Prostate gland (tissue), 2 donors: ENCODE measurements around the gene SVEP1. TPM values are rescaled to one million over a fixed set of nuclear protein-coding genes. Genes with fewer than 3 reads are reported as not detected.

Source experiments
- DNase-seq: peaks from one replicate; pipeline ENCODE4 v3.0.0-alpha.2; 2019; ENCODE audit warnings: low spot score
- H3K27ac ChIP-seq, 2 donors: fragments of 200-600 bp; sonication (generic); 2 replicates each; pipeline ENCODE4 v1.5.1; 2017 to 2019
- H3K27me3 ChIP-seq: fragments of 200-600 bp; sonication (generic); replicated peaks from 2 replicates; pipeline ENCODE4 v1.5.1; 2019; ENCODE audit not compliant: insufficient read depth
- H3K36me3 ChIP-seq, 2 donors: fragments of 200-600 bp; sonication (generic); 1 replicate in 1 of 2; 2 replicates in 1 of 2; pipeline versions ENCODE4 v1.5.1 to v1.8.1; 2017 to 2019
- H3K4me1 ChIP-seq: fragments of 200-600 bp; sonication (generic); replicated peaks from 2 replicates; pipeline ENCODE4 v1.5.1; 2019
- H3K4me3 ChIP-seq, 2 donors: fragments of 200-600 bp; sonication (generic); 2 replicates each; pipeline ENCODE4 v1.5.1; 2017 to 2019
- H3K9me3 ChIP-seq: fragments of 200-600 bp; sonication (generic); 2 replicates; pipeline ENCODE4 v1.5.1; 2017
- POLR2A ChIP-seq: fragments of 450-650 bp; IDR thresholded peaks from one replicate; pipeline ENCODE4 v1.6.1; 2016; ENCODE audit warnings: antibody characterized with exemption, mild to moderate bottlenecking
- POLR2AphosphoS5 ChIP-seq: sonication (generic); formaldehyde crosslinking; IDR thresholded peaks from one replicate; pipeline ENCODE4 v1.6.1; 2017; ENCODE audit warnings: antibody characterized with exemption
- WGBS: methylation state at CpG from one replicate; pipeline ENCODE4 v1.1.5; 2018; 5-methylcytosine and 5-hydroxymethylcytosine counted together
- intact Hi-C: fragments of 100-400 bp; cut with DNase I; formaldehyde crosslinking; loops from one replicate; pipeline ENCODE4 v1.14.2; 2022
- total RNA-seq, 2 donors: library from RNA; depleted of rRNA; stranded (reverse); fragments of >200 nt; gene quantifications; one replicate each; pipeline ENCODE4 v1.1.0, GENCODE V29; 2016
- TF ChIP-seq, protein P1 (sequence below), 4 experiments: fragments of 200-600 bp in 2 of 4; fragments of 450-650 bp in 2 of 4; sonication (generic) in 2 of 4; IDR thresholded peaks; 1 replicate in 3 of 4; 2 replicates in 1 of 4; pipeline ENCODE4 v1.5.1; 2016 to 2019; ENCODE audit warnings: antibody characterized with exemption in 4 of 4, mild to moderate bottlenecking in 2 of 4, moderate library complexity in 2 of 4

SVEP1 gene
- total RNA-seq, 2 donors from 2014 or later = 2.7 to 5.8 TPM

DNA sequence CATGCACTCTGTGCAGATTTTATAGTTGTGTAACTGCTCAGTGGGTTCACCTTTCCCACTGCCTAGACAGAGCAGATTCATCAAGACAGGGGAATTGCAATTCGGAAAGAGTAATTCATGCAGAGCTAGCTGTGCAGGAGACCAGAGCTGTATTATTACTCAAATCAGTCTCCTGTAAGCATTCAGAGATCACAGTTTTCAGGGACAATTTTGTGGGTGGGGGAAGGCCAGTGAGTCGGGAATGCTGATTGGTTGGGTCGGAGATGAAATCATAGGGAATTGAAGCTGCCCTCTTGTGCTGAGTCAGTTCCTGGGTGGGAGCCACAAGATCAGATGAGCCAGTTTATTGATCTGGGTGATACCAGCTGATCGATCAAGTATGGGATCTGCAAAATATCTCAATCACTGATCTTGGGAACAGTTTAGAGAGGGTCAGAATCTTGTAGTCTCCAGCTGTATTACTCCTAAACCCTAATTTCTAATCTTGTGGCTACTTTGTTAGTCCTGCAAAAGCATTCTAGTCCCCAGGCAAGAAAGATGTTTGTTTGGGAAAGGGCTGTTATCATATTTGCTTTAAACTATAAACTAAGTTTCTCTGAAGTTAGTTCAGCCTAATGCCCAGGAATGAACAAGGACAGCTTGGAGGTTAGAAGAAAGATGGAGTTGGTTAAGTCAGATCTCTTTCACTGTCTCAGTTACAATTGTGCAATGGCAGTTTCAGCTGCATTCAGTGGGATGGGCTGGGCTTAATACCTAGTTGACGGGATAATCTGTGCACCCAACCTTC is 12.7 kb upstream of the SVEP1 start:
- TF ChIP-seq POLR2A (no peak), POLR2AphosphoS5 (no peak)
- TF ChIP-seq, protein P1, sequence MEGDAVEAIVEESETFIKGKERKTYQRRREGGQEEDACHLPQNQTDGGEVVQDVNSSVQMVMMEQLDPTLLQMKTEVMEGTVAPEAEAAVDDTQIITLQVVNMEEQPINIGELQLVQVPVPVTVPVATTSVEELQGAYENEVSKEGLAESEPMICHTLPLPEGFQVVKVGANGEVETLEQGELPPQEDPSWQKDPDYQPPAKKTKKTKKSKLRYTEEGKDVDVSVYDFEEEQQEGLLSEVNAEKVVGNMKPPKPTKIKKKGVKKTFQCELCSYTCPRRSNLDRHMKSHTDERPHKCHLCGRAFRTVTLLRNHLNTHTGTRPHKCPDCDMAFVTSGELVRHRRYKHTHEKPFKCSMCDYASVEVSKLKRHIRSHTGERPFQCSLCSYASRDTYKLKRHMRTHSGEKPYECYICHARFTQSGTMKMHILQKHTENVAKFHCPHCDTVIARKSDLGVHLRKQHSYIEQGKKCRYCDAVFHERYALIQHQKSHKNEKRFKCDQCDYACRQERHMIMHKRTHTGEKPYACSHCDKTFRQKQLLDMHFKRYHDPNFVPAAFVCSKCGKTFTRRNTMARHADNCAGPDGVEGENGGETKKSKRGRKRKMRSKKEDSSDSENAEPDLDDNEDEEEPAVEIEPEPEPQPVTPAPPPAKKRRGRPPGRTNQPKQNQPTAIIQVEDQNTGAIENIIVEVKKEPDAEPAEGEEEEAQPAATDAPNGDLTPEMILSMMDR (IDR thresholded peaks at IDR 0.05) = no peak
- Histone ChIP-seq H3K36me3 (no peaks in the 10 kb centered on the region), H3K27ac (no peak overlapping the region), H3K4me1 (no peaks in the 10 kb centered on the region), H3K9me3 (no peaks in the 10 kb centered on the region), H3K4me3 (no peak overlapping the region), H3K27me3 (peaks cover 3% of the 10 kb centered on the region)
- WGBS = 77% methylated on average over 5 of the region's 5 CpGs
- no peak for DNase-seq
- intact Hi-C loops = no loop called here

- DNase-seq = no peak
- Histone ChIP-seq H3K9me3 (no peaks in the 10 kb centered on the region), H3K4me3 (no peak overlapping the region), H3K27me3 (peaks cover 3% of the 10 kb centered on the region), H3K36me3 (no peaks in the 10 kb centered on the region), H3K27ac (no peak overlapping the region), H3K4me1 (no peaks in the 10 kb centered on the region)
- WGBS = 11% methylated on average over 1 of the region's 1 CpG
- intact Hi-C loops = no loop called here
- no peak for TF ChIP-seq POLR2A
- TF ChIP-seq, protein P1 (IDR thresholded peaks at IDR 0.05) = no peak
- no peak for TF ChIP-seq POLR2AphosphoS5
These were observed 12.0 kb upstream of the SVEP1 start for GRCh38 chr9:110591526-110591925.

DNA sequence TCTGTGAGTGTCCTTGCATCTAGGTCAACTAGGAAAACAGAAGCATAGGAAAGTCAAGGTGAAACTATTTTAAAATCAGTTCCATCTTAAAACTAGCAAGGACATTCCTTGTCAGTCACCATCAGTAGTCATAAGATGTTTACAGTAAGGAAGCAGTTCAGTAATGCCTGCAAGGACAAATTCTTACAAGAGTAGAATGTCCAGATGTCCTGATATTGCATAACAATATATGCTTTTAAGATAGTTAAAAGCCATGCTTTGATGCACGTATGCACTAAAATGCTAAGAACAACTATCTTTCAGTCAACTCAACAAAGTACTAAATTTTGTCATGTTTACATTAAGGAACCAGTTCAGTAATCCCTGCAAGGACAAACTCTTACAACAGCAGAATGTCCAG is 11.3 kb upstream of the SVEP1 start:
- Histone ChIP-seq H3K27me3 (peaks cover 3% of the 10 kb centered on the region), H3K36me3 (no peaks in the 10 kb centered on the region), H3K27ac (no peak overlapping the region), H3K9me3 (no peaks in the 10 kb centered on the region), H3K4me3 (no peak overlapping the region), H3K4me1 (no peaks in the 10 kb centered on the region)
- TF ChIP-seq, protein P1 (IDR thresholded peaks at IDR 0.05) = no peak
- TF ChIP-seq POLR2A (no peak), POLR2AphosphoS5 (no peak)
- DNase-seq = no peak
- 38% methylated on average over 1 of the region's 1 CpG for WGBS
- intact Hi-C loops = no loop called here

DNA sequence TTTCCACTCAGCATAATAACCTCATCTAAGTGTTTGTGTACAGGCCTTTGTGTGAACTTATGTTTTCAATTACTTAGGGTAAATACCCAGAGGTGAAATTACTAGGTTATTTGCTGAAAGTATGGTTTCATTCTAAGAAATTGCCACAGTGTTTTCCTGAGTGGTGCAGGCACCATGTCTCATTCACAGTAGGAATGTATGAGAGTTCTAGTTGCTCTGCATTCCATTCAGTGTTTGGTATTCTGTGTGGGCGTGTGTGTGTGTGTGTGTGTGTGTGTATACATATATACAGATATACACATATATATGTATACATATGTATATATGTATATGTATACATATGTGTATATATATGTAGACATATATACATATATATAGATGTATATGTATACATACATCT is 8.8 kb upstream of the SVEP1 start:
- intact Hi-C loops = no loop called here
- Histone ChIP-seq H3K27me3 (peaks cover 3% of the 10 kb centered on the region), H3K9me3 (no peaks in the 10 kb centered on the region), H3K27ac (no peak overlapping the region), H3K4me1 (no peaks in the 10 kb centered on the region), H3K36me3 (no peaks in the 10 kb centered on the region), H3K4me3 (no peak overlapping the region)
- no peak for DNase-seq
- 44% methylated on average over 1 of the region's 1 CpG for WGBS
- TF ChIP-seq POLR2A = no peak
- TF ChIP-seq, protein P1 (IDR thresholded peaks at IDR 0.05) = no peak
- no peak for TF ChIP-seq POLR2AphosphoS5

DNA sequence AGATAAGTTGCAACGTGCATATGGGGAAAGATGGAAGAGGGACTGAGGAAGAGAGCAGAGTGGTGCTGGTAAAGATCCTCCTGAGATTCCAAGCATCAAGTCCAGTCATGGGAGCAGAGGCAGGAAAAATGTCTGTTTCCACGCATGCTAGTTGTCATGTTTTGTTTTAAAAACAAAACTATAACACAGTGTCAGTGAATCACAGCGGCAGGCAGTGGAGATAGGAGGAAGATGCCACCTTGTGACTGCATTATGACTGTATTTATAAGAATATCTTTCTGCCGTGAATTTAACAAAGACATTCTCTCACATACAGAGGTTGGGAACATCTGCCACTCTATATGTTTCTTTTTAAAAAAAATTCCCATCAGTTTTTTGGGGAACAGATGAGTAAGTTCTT is 3.7 kb upstream of the SVEP1 start:
- no peak overlapping the region for H3K27ac ChIP-seq
- no peaks in the 10 kb centered on the region for H3K9me3 ChIP-seq
- no peak overlapping the region for H3K4me3 ChIP-seq
- H3K36me3 ChIP-seq = no peaks in the 10 kb centered on the region
- no peak for DNase-seq
- no peaks in the 10 kb centered on the region for H3K27me3 ChIP-seq
- intact Hi-C loops = no loop called here
- no peak for TF ChIP-seq POLR2AphosphoS5
- TF ChIP-seq POLR2A = no peak
- TF ChIP-seq, protein P1 (IDR thresholded peaks at IDR 0.05) = no peak
- no peaks in the 10 kb centered on the region for H3K4me1 ChIP-seq
- WGBS = 57% methylated on average over 4 of the region's 4 CpGs
